ENCODE measurements around the gene NDST3. TPM values are rescaled to one million over a fixed set of nuclear protein-coding genes. Genes with fewer than 3 reads are reported as not detected.

NDST3 gene
- total RNA-seq, 4 donors from 2014 or later = 0.19 TPM; not detected in 3

GRCh38 chr4:118221227-118221800, 187.0 kb downstream of the NDST3 start:
- H3K36me3 ChIP-seq = no peaks in the 10 kb centered on the region
- TF ChIP-seq POLR2A (IDR thresholded peaks at IDR 0.05) = no peak
- TF ChIP-seq CTCF (IDR thresholded peaks at IDR 0.05) = no peak
- no peak for DNase-seq
- intact Hi-C loops (cut with DNase I) = no loop called here
- 24 to 36% methylated on average over 2 of the region's 2 CpGs for WGBS, 2 donors
- H3K27ac ChIP-seq = no peak overlapping the region
- H3K9me3 ChIP-seq = no peaks in the 10 kb centered on the region
- H3K27me3 ChIP-seq = no peaks in the 10 kb centered on the region
- no peaks in the 10 kb centered on the region for H3K4me1 ChIP-seq
- H3K4me3 ChIP-seq = no peak overlapping the region

GRCh38 chr4:118224243-118224829, 190.1 kb downstream of the NDST3 start:
- DNase-seq = no peak
- H3K4me3 ChIP-seq = no peak overlapping the region
- no peak overlapping the region for H3K27ac ChIP-seq
- TF ChIP-seq POLR2A (IDR thresholded peaks at IDR 0.05) (no peak), CTCF (IDR thresholded peaks at IDR 0.05) (peak; percentile 14 to 63 (median 37))
- intact Hi-C loops (cut with DNase I) = no loop called here
- H3K4me1 ChIP-seq = no peaks in the 10 kb centered on the region
- no peaks in the 10 kb centered on the region for H3K9me3 ChIP-seq
- no peaks in the 10 kb centered on the region for H3K27me3 ChIP-seq
- 0 to 8% methylated on average over 3 of the region's 3 CpGs for WGBS, 2 donors
- no peaks in the 10 kb centered on the region for H3K36me3 ChIP-seq

GRCh38 chr4:118225511-118225910, 191.2 kb downstream of the NDST3 start:
- Histone ChIP-seq H3K27me3 (no peaks in the 10 kb centered on the region), H3K4me3 (no peak overlapping the region), H3K36me3 (no peaks in the 10 kb centered on the region), H3K27ac (no peak overlapping the region), H3K4me1 (no peaks in the 10 kb centered on the region), H3K9me3 (no peaks in the 10 kb centered on the region)
- intact Hi-C loops (cut with DNase I) = no loop called here
- no peak for TF ChIP-seq POLR2A (IDR thresholded peaks at IDR 0.05)
- TF ChIP-seq CTCF (IDR thresholded peaks at IDR 0.05) = no peak
- DNase-seq = no peak
- 62 to 65% methylated on average over 4 of the region's 4 CpGs for WGBS, 2 donors

GRCh38 chr4:118226311-118227010, 192.2 kb downstream of the NDST3 start:
- DNase-seq = no peak
- intact Hi-C loops (cut with DNase I) = no loop called here
- Histone ChIP-seq H3K4me3 (no peak overlapping the region), H3K27ac (no peak overlapping the region), H3K27me3 (no peaks in the 10 kb centered on the region), H3K4me1 (no peaks in the 10 kb centered on the region), H3K36me3 (no peaks in the 10 kb centered on the region), H3K9me3 (no peaks in the 10 kb centered on the region)
- TF ChIP-seq POLR2A (IDR thresholded peaks at IDR 0.05) (no peak), CTCF (IDR thresholded peaks at IDR 0.05) (no peak)
- 64 to 71% methylated on average over 7 of the region's 7 CpGs for WGBS, 2 donors

- no peaks in the 10 kb centered on the region for H3K4me1 ChIP-seq
- H3K36me3 ChIP-seq = no peaks in the 10 kb centered on the region
- TF ChIP-seq CTCF (IDR thresholded peaks at IDR 0.05) (no peak), POLR2A (IDR thresholded peaks at IDR 0.05) (no peak)
- intact Hi-C loops (cut with DNase I) = no loop called here
- no peak for DNase-seq
- no peaks in the 10 kb centered on the region for H3K27me3 ChIP-seq
- no peak overlapping the region for H3K4me3 ChIP-seq
- WGBS, 2 donors = 57 to 76% methylated on average over 1 of the region's 1 CpG
- no peak overlapping the region for H3K27ac ChIP-seq
- H3K9me3 ChIP-seq = no peaks in the 10 kb centered on the region
Measured at GRCh38 chr4:118235566-118236120, 201.4 kb downstream of the NDST3 start.
